ENCODE data around the gene NF2. TPM values are rescaled to one million over a fixed set of nuclear protein-coding genes. Genes with fewer than 3 reads are reported as not detected.

Gene NF2
- total RNA-seq, 1 experiment from 2014 or later, result 190 TPM

DNA sequence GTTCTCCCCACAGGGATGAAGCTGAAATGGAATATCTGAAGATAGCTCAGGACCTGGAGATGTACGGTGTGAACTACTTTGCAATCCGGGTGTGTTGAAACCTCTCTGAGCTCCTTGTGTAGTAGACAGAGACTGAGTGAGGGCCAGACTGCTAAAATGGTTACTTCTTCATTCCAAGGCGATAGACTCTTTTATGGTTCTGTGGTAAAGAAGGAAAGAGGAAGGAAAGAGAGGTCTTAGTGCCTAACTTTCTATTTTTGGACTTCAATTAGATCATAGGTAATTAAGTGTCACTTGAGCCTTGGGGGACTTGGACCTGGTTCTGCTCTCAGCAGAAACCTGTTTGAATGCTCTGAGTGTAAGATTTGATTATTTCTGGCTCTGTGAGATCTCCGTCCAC lies 54.7 kb downstream of the NF2 start:
- intact Hi-C loops (cut with micrococcal nuclease; ENCODE audit: unreplicated experiment) (no loop called here), in situ Hi-C loops (cut with HindIII; ENCODE audit: low pct_unique_long_range_greater_than_20kb, low sequenced_read_pairs) (no loop called here)
- TF ChIP-seq, protein P1, sequence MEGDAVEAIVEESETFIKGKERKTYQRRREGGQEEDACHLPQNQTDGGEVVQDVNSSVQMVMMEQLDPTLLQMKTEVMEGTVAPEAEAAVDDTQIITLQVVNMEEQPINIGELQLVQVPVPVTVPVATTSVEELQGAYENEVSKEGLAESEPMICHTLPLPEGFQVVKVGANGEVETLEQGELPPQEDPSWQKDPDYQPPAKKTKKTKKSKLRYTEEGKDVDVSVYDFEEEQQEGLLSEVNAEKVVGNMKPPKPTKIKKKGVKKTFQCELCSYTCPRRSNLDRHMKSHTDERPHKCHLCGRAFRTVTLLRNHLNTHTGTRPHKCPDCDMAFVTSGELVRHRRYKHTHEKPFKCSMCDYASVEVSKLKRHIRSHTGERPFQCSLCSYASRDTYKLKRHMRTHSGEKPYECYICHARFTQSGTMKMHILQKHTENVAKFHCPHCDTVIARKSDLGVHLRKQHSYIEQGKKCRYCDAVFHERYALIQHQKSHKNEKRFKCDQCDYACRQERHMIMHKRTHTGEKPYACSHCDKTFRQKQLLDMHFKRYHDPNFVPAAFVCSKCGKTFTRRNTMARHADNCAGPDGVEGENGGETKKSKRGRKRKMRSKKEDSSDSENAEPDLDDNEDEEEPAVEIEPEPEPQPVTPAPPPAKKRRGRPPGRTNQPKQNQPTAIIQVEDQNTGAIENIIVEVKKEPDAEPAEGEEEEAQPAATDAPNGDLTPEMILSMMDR (IDR thresholded peaks at IDR 0.05), result no peak
- TF ChIP-seq TCF7L2 (IDR thresholded peaks at IDR 0.05; ENCODE audit: low read depth, low read length) (no peak), SIN3A (IDR thresholded peaks at IDR 0.05; ENCODE audit: borderline replicate concordance, insufficient read depth, low read depth, low read length) (no peak)
- TF ChIP-seq, protein P2, sequence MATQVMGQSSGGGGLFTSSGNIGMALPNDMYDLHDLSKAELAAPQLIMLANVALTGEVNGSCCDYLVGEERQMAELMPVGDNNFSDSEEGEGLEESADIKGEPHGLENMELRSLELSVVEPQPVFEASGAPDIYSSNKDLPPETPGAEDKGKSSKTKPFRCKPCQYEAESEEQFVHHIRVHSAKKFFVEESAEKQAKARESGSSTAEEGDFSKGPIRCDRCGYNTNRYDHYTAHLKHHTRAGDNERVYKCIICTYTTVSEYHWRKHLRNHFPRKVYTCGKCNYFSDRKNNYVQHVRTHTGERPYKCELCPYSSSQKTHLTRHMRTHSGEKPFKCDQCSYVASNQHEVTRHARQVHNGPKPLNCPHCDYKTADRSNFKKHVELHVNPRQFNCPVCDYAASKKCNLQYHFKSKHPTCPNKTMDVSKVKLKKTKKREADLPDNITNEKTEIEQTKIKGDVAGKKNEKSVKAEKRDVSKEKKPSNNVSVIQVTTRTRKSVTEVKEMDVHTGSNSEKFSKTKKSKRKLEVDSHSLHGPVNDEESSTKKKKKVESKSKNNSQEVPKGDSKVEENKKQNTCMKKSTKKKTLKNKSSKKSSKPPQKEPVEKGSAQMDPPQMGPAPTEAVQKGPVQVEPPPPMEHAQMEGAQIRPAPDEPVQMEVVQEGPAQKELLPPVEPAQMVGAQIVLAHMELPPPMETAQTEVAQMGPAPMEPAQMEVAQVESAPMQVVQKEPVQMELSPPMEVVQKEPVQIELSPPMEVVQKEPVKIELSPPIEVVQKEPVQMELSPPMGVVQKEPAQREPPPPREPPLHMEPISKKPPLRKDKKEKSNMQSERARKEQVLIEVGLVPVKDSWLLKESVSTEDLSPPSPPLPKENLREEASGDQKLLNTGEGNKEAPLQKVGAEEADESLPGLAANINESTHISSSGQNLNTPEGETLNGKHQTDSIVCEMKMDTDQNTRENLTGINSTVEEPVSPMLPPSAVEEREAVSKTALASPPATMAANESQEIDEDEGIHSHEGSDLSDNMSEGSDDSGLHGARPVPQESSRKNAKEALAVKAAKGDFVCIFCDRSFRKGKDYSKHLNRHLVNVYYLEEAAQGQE (IDR thresholded peaks at IDR 0.05; ENCODE audit: insufficient read depth in 1 of 2, low read depth in 2 of 2, low read length in 1 of 2), result no peak
- no TSS peak for BruUV-seq (replicated peaks)
- Histone ChIP-seq H3K27ac (ENCODE audit: low read length) (no peak overlapping the region), H3K36me3 (ENCODE audit: control insufficient read depth, insufficient read depth, low read length) (peaks cover 21% of the 10 kb centered on the region), H3K9me3 (ENCODE audit: control insufficient read depth, insufficient read depth, low read depth, low read length) (no peaks in the 10 kb centered on the region), H3K27me3 (ENCODE audit: control insufficient read depth, insufficient read depth, low read length) (no peaks in the 10 kb centered on the region), H3K4me1 (ENCODE audit: control insufficient read depth, insufficient read depth, low read length) (no peaks in the 10 kb centered on the region), H3K4me3 (ENCODE audit: low read depth in 2 of 2, low read length in 2 of 2) (no peak overlapping the region)
- DNase-seq (ENCODE audit: low read depth, low spot score) (no peak), ATAC-seq (no peak)
- CTCF ChIA-PET, result no interaction called here
- POLR2A ChIA-PET, result interaction anchor here (0.6 kb wide), 1 partner anchor 249 kb away, joined by 3 read pairs; no protein-coding TSS in a partner anchor

DNA sequence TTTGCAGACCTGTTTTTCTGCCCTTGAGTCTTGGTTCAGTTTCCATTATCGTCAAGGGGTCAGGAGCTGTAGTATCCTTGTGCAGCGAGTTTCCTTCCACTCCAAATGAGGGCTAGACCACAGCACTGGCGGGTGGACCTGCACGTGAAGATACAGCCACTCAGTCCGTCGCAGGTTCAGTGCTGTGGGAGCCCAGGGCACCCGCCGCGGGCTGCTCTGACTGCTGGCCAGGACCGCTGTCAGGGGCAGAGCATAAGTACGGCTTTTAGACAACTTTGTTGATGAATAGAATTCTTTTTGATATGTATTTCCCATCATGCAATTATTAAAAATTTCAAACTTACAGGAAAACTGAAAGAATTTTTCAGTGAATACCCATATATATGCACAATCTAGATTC lies 56.6 kb downstream of the NF2 start:
- peaks cover 26% of the 10 kb centered on the region for H3K36me3 ChIP-seq (ENCODE audit: control insufficient read depth, insufficient read depth, low read length)
- no peaks in the 10 kb centered on the region for H3K27me3 ChIP-seq (ENCODE audit: control insufficient read depth, insufficient read depth, low read length)
- H3K4me1 ChIP-seq (ENCODE audit: control insufficient read depth, insufficient read depth, low read length), result no peaks in the 10 kb centered on the region
- in situ Hi-C loops (cut with HindIII; ENCODE audit: low pct_unique_long_range_greater_than_20kb, low sequenced_read_pairs), result no loop called here
- intact Hi-C loops (cut with micrococcal nuclease; ENCODE audit: unreplicated experiment), result no loop called here
- no peak overlapping the region for H3K4me3 ChIP-seq (ENCODE audit: low read depth in 2 of 2, low read length in 2 of 2)
- CTCF ChIA-PET, result no interaction called here
- ATAC-seq (no peak), DNase-seq (ENCODE audit: low read depth, low spot score) (no peak)
- H3K27ac ChIP-seq (ENCODE audit: low read length), result no peak overlapping the region
- H3K9me3 ChIP-seq (ENCODE audit: control insufficient read depth, insufficient read depth, low read depth, low read length), result no peaks in the 10 kb centered on the region
- no TSS peak for BruUV-seq (replicated peaks)
- TF ChIP-seq, protein P2 (IDR thresholded peaks at IDR 0.05; ENCODE audit: insufficient read depth in 1 of 2, low read depth in 2 of 2, low read length in 1 of 2), result no peak
- TF ChIP-seq, protein P1 (IDR thresholded peaks at IDR 0.05), result no peak
- no peak for TF ChIP-seq TCF7L2 (IDR thresholded peaks at IDR 0.05; ENCODE audit: low read depth, low read length)
- POLR2A ChIA-PET, result no interaction called here
